PC-3 (cell line): ENCODE data around the gene PARP1.

Experiments
- EZH2 ChIP-seq: fragments of 300-600 bp; sonication (generic); IDR thresholded peaks from one replicate; pipeline ENCODE4 v1.6.1; 2017; ENCODE audit warnings: antibody characterized with exemption, mild to moderate bottlenecking, low read length; ENCODE audit not compliant: unreplicated experiment
- TF ChIP-seq, protein P1 (sequence below): fragments of 300-600 bp; sonication (generic); conservative IDR thresholded peaks from 2 replicates; pipeline ENCODE4 v1.5.1; 2017; ENCODE audit warnings: antibody characterized with exemption, low read depth, mild to moderate bottlenecking, low read length

DNA sequence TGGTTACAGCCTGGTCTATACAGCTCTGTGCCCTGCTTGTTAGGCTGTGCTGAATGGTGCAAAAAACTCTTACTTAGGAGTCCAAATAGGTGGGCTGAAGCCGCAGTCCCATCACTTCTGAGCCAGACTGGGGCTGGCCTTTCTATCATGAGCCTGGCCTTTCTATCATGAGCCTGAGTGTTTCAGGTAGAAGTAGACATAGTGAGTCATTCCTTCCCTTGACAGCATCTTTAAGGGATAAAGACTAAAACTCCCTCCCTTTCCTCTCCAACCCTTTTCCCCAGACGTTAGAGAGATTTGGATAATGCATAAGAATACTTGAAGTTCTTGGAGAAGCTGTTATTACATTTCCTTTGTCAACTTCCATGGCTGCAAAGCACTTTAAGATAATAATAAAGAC is 46.5 kb upstream of the PARP1 start:
- TF ChIP-seq, protein P1, sequence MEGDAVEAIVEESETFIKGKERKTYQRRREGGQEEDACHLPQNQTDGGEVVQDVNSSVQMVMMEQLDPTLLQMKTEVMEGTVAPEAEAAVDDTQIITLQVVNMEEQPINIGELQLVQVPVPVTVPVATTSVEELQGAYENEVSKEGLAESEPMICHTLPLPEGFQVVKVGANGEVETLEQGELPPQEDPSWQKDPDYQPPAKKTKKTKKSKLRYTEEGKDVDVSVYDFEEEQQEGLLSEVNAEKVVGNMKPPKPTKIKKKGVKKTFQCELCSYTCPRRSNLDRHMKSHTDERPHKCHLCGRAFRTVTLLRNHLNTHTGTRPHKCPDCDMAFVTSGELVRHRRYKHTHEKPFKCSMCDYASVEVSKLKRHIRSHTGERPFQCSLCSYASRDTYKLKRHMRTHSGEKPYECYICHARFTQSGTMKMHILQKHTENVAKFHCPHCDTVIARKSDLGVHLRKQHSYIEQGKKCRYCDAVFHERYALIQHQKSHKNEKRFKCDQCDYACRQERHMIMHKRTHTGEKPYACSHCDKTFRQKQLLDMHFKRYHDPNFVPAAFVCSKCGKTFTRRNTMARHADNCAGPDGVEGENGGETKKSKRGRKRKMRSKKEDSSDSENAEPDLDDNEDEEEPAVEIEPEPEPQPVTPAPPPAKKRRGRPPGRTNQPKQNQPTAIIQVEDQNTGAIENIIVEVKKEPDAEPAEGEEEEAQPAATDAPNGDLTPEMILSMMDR: no peak
- TF ChIP-seq EZH2: no peak
